Lower leg skin (tissue), 3 donors: ENCODE results near the gene PDSS2.

ENCODE experiments used
- CTCF ChIP-seq, 3 donors: fragments of 450-650 bp; IDR thresholded peaks; one replicate each; pipeline ENCODE4 v1.5.1; 2016; ENCODE audit warnings: antibody characterized with exemption in 3 of 3, mild to moderate bottlenecking in 3 of 3, moderate library complexity in 2 of 3
- POLR2A ChIP-seq, 2 donors: fragments of 450-650 bp; IDR thresholded peaks; one replicate each; pipeline ENCODE4 v1.6.1; 2016 to 2017; ENCODE audit warnings: antibody characterized with exemption in 2 of 2, mild to moderate bottlenecking in 1 of 2, moderate library complexity in 1 of 2

- TF ChIP-seq CTCF (IDR thresholded peaks at IDR 0.05), result no peak
- no peak for TF ChIP-seq POLR2A (IDR thresholded peaks at IDR 0.05)
Observed at GRCh38 chr6:107390685-107391435, 68.5 kb downstream of the PDSS2 start.
